ENCODE data around the gene IL13. TPM values are rescaled to one million over a fixed set of nuclear protein-coding genes. Genes with fewer than 3 reads are reported as not detected.

The IL13 gene
- total RNA-seq, 1 experiment from 2014 or later, result not detected

- H3K79me2 ChIP-seq (ENCODE audit: insufficient read depth, low read length), result no peaks in the 10 kb centered on the region
- no peaks in the 10 kb centered on the region for H3K79me1 ChIP-seq (ENCODE audit: insufficient read depth, low read depth, low read length, poor library complexity, severe bottlenecking)
- H2BK120ac ChIP-seq (ENCODE audit: low read depth, low read length, poor library complexity, severe bottlenecking), result no peak overlapping the region
- H3K9ac ChIP-seq (ENCODE audit: extremely low read depth, insufficient read length, low read length), result no peak overlapping the region
- WGBS (ENCODE audit: extremely low coverage, insufficient read length, low lambda C conversion rate), result no CpG with 5 or more reads among the region's 7 CpGs
- no peaks in the 10 kb centered on the region for H3K23me2 ChIP-seq (ENCODE audit: insufficient read length, low read depth, low read length, poor library complexity, severe bottlenecking)
- Mint-ChIP-seq H3K4me1 (peaks cover 4 to 5% of the 10 kb centered on the region in 2 experiments; a peak in 1 of 4 replicates), H3K9me3 (no peaks in the 10 kb centered on the region), H3K27ac (no peak overlapping the region), H3K4me3 (no peak overlapping the region), H3K36me3 (ENCODE audit: insufficient read depth in 1 of 3, low read depth in 3 of 3) (no peaks in the 10 kb centered on the region), H3K27me3 (ENCODE audit: low read depth) (no peaks in the 10 kb centered on the region; the same call in 1 of the 2 replicates)
- H3K56ac ChIP-seq (ENCODE audit: insufficient read length, low read depth, low read length), result no peak overlapping the region
- no peak for DNase-seq
- no peak overlapping the region for H4K8ac ChIP-seq (replicated peaks; ENCODE audit: insufficient read length, low read depth, low read length)
- no peak overlapping the region for H4K5ac ChIP-seq (ENCODE audit: insufficient read length, low read depth, low read length)
- no peaks in the 10 kb centered on the region for H3K4me1 ChIP-seq (ENCODE audit: insufficient read depth, low read length)
- no peak overlapping the region for H3K27ac ChIP-seq (ENCODE audit: insufficient read length, low read depth, low read length)
- TF ChIP-seq, protein P1, sequence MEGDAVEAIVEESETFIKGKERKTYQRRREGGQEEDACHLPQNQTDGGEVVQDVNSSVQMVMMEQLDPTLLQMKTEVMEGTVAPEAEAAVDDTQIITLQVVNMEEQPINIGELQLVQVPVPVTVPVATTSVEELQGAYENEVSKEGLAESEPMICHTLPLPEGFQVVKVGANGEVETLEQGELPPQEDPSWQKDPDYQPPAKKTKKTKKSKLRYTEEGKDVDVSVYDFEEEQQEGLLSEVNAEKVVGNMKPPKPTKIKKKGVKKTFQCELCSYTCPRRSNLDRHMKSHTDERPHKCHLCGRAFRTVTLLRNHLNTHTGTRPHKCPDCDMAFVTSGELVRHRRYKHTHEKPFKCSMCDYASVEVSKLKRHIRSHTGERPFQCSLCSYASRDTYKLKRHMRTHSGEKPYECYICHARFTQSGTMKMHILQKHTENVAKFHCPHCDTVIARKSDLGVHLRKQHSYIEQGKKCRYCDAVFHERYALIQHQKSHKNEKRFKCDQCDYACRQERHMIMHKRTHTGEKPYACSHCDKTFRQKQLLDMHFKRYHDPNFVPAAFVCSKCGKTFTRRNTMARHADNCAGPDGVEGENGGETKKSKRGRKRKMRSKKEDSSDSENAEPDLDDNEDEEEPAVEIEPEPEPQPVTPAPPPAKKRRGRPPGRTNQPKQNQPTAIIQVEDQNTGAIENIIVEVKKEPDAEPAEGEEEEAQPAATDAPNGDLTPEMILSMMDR (conservative IDR thresholded peaks at IDR 0.05), result no peak
- H3K18ac ChIP-seq (ENCODE audit: insufficient read length, low read depth, low read length), result no peak overlapping the region
- H2BK12ac ChIP-seq (ENCODE audit: insufficient read length, low read depth, low read length), result no peak overlapping the region
- H3K9me3 ChIP-seq (ENCODE audit: control insufficient read depth, low read depth, low read length), result no peaks in the 10 kb centered on the region
- H3K14ac ChIP-seq (ENCODE audit: insufficient read depth, low read length), result no peak overlapping the region
- no peak overlapping the region for H3K4me2 ChIP-seq (ENCODE audit: insufficient read depth, insufficient read length, low read length)
- H4K20me1 ChIP-seq (ENCODE audit: control insufficient read depth, insufficient read depth, insufficient read length), result peaks cover 3% of the 10 kb centered on the region
- H2AK5ac ChIP-seq (ENCODE audit: insufficient read length, low read length), result no peak overlapping the region
- no peak overlapping the region for H4K91ac ChIP-seq (ENCODE audit: insufficient read length, low read depth, low read length)
- H2BK15ac ChIP-seq (ENCODE audit: low read depth, low read length), result no peak overlapping the region
- no peaks in the 10 kb centered on the region for H3K27me3 ChIP-seq (ENCODE audit: insufficient read depth, low read length)
- no peak overlapping the region for H3K4ac ChIP-seq (ENCODE audit: low read depth, low read length)
- no peak overlapping the region for H3K23ac ChIP-seq (ENCODE audit: insufficient read length, low read depth, low read length)
- no peak overlapping the region for H2BK20ac ChIP-seq (ENCODE audit: low read depth, low read length, poor library complexity, severe bottlenecking)
- H3T11ph ChIP-seq (ENCODE audit: low read length), result no peak overlapping the region
- H2AFZ ChIP-seq (ENCODE audit: low read length), result no peak overlapping the region
- no peak overlapping the region for H2BK5ac ChIP-seq (ENCODE audit: insufficient read length, low read length)
Measured at GRCh38 chr5:132679166-132679565, 21.2 kb downstream of the IL13 start.

All from H9 (cell line).